CD4-positive, alpha-beta T cell (primary cell): ENCODE measurements around the gene CTXN1. TPM values are rescaled to one million over a fixed set of nuclear protein-coding genes. Genes with fewer than 3 reads are reported as not detected.

Experiments
- ATAC-seq: fragments of 200-7000 bp; cut with Tn5 transposase; one replicate; pipeline ENCODE4 v1.10.0; 2022; ENCODE audit warnings: mild to moderate bottlenecking; ENCODE audit not compliant: poor library complexity
- CTCF ChIA-PET: fragments of 350-600 bp; sonication (Branson Sonifier 250); formaldehyde crosslinking; loops from one replicate; lab custom pipeline; 2021; ENCODE audit warnings: antibody characterized with exemption, inconsistent platforms; lab: Charles Lee
- POLR2A ChIA-PET: fragments of 350-600 bp; sonication (Branson Sonifier 250); formaldehyde crosslinking; loops from one replicate; lab custom pipeline; 2021; ENCODE audit warnings: antibody characterized with exemption, inconsistent platforms; lab: Charles Lee
- DNase-seq, 14 experiments: peaks; one replicate each; pipeline ENCODE4 v3.0.0-alpha.2; 2013 to 2020; ENCODE audit warnings: mixed read lengths in 2 of 14
- H3K27ac ChIP-seq, 2 donors: one replicate each; pipeline versions ENCODE4 v1.5.1 to v1.7.0; 2013; ENCODE audit warnings: low read length in 2 of 2, low read depth in 1 of 2, mild to moderate bottlenecking in 1 of 2
- H3K27me3 ChIP-seq, 2 experiments: 1 replicate in 1 of 2; 2 replicates in 1 of 2; pipeline versions ENCODE4 v1.6.1 to v1.7.0; 2013; ENCODE audit warnings: low read length in 2 of 2, control low read depth in 1 of 2, mild to moderate bottlenecking in 1 of 2, moderate library complexity in 1 of 2; ENCODE audit not compliant: insufficient read depth in 2 of 2, control insufficient read depth in 1 of 2
- H3K36me3 ChIP-seq: one replicate; pipeline ENCODE4 v1.6.1; 2013; ENCODE audit warnings: low read length, control low read depth; ENCODE audit not compliant: insufficient read depth
- H3K4me1 ChIP-seq: one replicate; pipeline ENCODE4 v1.6.1; 2013; ENCODE audit warnings: low read length, control low read depth; ENCODE audit not compliant: insufficient read depth
- H3K4me3 ChIP-seq: one replicate; pipeline ENCODE4 v1.5.1; 2013; ENCODE audit warnings: mild to moderate bottlenecking, low read length, moderate library complexity
- H3K9me3 ChIP-seq, 2 experiments: 1 replicate in 1 of 2; 2 replicates in 1 of 2; pipeline versions ENCODE4 v1.6.1 to v1.7.0; 2013; ENCODE audit warnings: low read length in 2 of 2, mild to moderate bottlenecking in 2 of 2, control low read depth in 1 of 2, moderate library complexity in 1 of 2; ENCODE audit not compliant: control insufficient read depth in 1 of 2, insufficient read depth in 1 of 2
- H3K27ac Mint-ChIP-seq: one replicate; pipeline ENCODE4 v1.8.0; 2020; ENCODE audit warnings: mixed read lengths
- H3K27me3 Mint-ChIP-seq: one replicate; pipeline ENCODE4 v1.8.0; 2021; ENCODE audit warnings: mixed read lengths
- H3K36me3 Mint-ChIP-seq: one replicate; pipeline ENCODE4 v1.8.0; 2021; ENCODE audit warnings: low read depth, mixed read lengths
- H3K4me1 Mint-ChIP-seq: one replicate; pipeline ENCODE4 v1.8.0; 2021; ENCODE audit warnings: low read depth, mixed read lengths
- H3K4me3 Mint-ChIP-seq: one replicate; pipeline ENCODE4 v1.8.0; 2020; ENCODE audit warnings: mild to moderate bottlenecking, mixed read lengths
- H3K9me3 Mint-ChIP-seq: one replicate; pipeline ENCODE4 v1.8.0; 2020; ENCODE audit warnings: mixed read lengths
- intact Hi-C, 2 experiments: fragments of 100-400 bp; cut with DNase I in 1 of 2; cut with micrococcal nuclease in 1 of 2; formaldehyde crosslinking; loops; one replicate each; pipeline versions ENCODE4 v1.15.1 to v1.9.0; 2023 to 2025; cut with DNase I, micrococcal nuclease
- total RNA-seq, 174 experiments: library from RNA in 2 of 174; stranded (reverse) in 2 of 174; gene quantifications; one replicate each; pipeline ENCODE4 v1.2.3 and lab custom pipeline; 2021 to 2026
- TF ChIP-seq, protein P1 (sequence below): fragments of 200-600 bp; IDR thresholded peaks from one replicate; pipeline ENCODE4 v1.8.0; 2022; ENCODE audit warnings: antibody characterized with exemption, mild to moderate bottlenecking

Gene CTXN1
- total RNA-seq, 2 experiments from 2014 or later: not detected

GRCh38 chr19:7877249-7877836 is 48.6 kb downstream of the CTXN1 start:
- no peaks in the 10 kb centered on the region for H3K36me3 Mint-ChIP-seq
- H3K9me3 Mint-ChIP-seq: no peaks in the 10 kb centered on the region
- Histone ChIP-seq H3K4me3 (no peak overlapping the region), H3K27ac (no peak overlapping the region), H3K9me3 (peaks cover 0 to 27% of the 10 kb centered on the region in 2 experiments), H3K27me3 (peaks cover 19 to 21% of the 10 kb centered on the region in 2 experiments), H3K4me1 (peaks cover 21% of the 10 kb centered on the region), H3K36me3 (no peaks in the 10 kb centered on the region)
- H3K4me1 Mint-ChIP-seq: peaks cover 9% of the 10 kb centered on the region
- H3K27me3 Mint-ChIP-seq: peaks cover 20% of the 10 kb centered on the region
- ATAC-seq (no peak), DNase-seq (no peak)
- ChIA-PET POLR2A (interaction anchor here (0.6 kb wide), 1 partner anchor 169 kb away, joined by 3 read pairs; no protein-coding TSS in a partner anchor), CTCF (interaction anchor here (0.7 to 1.5 kb wide), 2 partner anchors 8 kb away, joined by 3 to 6 read pairs; no protein-coding TSS in a partner anchor)
- TF ChIP-seq, protein P1, sequence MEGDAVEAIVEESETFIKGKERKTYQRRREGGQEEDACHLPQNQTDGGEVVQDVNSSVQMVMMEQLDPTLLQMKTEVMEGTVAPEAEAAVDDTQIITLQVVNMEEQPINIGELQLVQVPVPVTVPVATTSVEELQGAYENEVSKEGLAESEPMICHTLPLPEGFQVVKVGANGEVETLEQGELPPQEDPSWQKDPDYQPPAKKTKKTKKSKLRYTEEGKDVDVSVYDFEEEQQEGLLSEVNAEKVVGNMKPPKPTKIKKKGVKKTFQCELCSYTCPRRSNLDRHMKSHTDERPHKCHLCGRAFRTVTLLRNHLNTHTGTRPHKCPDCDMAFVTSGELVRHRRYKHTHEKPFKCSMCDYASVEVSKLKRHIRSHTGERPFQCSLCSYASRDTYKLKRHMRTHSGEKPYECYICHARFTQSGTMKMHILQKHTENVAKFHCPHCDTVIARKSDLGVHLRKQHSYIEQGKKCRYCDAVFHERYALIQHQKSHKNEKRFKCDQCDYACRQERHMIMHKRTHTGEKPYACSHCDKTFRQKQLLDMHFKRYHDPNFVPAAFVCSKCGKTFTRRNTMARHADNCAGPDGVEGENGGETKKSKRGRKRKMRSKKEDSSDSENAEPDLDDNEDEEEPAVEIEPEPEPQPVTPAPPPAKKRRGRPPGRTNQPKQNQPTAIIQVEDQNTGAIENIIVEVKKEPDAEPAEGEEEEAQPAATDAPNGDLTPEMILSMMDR: no peak
- intact Hi-C loops: no loop called here
- H3K27ac Mint-ChIP-seq: no peak overlapping the region
- no peak overlapping the region for H3K4me3 Mint-ChIP-seq

DNA sequence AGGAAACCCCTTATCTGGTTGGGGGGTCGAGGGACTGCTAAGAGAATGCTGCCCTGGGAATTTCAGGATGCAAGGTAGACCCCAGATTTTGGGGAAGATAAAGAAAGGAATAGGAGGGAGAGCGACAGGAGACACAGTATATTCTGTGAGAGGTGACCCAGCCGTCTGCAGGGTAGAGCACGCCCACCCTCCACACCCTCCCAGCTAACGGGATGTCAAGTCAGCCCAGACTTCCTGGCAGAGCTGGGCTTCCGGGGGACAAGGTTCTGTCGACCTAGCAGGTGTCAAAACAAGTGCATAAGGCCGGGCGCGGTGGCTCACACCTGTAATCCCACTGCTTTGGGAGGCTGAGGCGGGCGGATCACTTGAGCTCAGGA is 51.0 kb downstream of the CTXN1 start:
- intact Hi-C loops: no loop called here
- ChIA-PET POLR2A (interaction anchor here (0.6 to 1.2 kb wide), 2 partner anchors 45 to 298 kb away, joined by 3 to 4 read pairs; partner anchors contain the start of gene SNAPC2), CTCF (interaction anchor here (1.4 kb wide), 1 partner anchor 29 kb away, joined by 3 read pairs; the partner anchor contains the start of gene MAP2K7)
- Mint-ChIP-seq H3K9me3 (no peaks in the 10 kb centered on the region), H3K4me3 (peak overlapping the region; percentile 38), H3K36me3 (no peaks in the 10 kb centered on the region), H3K27me3 (peaks cover 34% of the 10 kb centered on the region), H3K4me1 (peaks cover 26% of the 10 kb centered on the region), H3K27ac (no peak overlapping the region)
- Histone ChIP-seq H3K36me3 (no peaks in the 10 kb centered on the region), H3K4me1 (peaks cover 43% of the 10 kb centered on the region), H3K9me3 (peaks cover 0 to 43% of the 10 kb centered on the region in 2 experiments), H3K27ac (no peak overlapping the region), H3K4me3 (peak overlapping the region; percentile 38), H3K27me3 (peaks cover 22 to 27% of the 10 kb centered on the region in 2 experiments)
- DNase-seq (peak in 1 of 14 experiments; percentile 21), ATAC-seq (no peak)
- TF ChIP-seq, protein P1: no peak

Other genes starting within 250 kb of the CTXN1 start
- gene MCEMP1, start 249.0 kb downstream of the CTXN1 start, total RNA-seq: under 1 TPM in 1 of 2 experiments, not detected in 1; 0.38 TPM
- gene TRAPPC5, start 245.3 kb downstream of the CTXN1 start, total RNA-seq: 10 to 100 TPM; 41.3 to 43.4 TPM
- gene FCER2, start 224.0 kb downstream of the CTXN1 start, total RNA-seq: not detected
- not detected for gene CLEC4G, start 194.0 kb downstream of the CTXN1 start, total RNA-seq
- gene CD209, start 178.6 kb downstream of the CTXN1 start, total RNA-seq: not detected
- gene CLEC4M, start 162.9 kb downstream of the CTXN1 start, total RNA-seq: not detected
- 1 to 10 TPM; 5.2 to 6.0 TPM for gene EVI5L, start 95.9 kb downstream of the CTXN1 start, total RNA-seq
- gene PRR36, start 51.7 kb downstream of the CTXN1 start, total RNA-seq: under 1 TPM; 0.25 to 0.30 TPM
- gene LRRC8E, start 37.6 kb downstream of the CTXN1 start, total RNA-seq: not detected
- 10 to 100 TPM; 81.7 to 82.3 TPM for gene MAP2K7, start 22.3 kb downstream of the CTXN1 start, total RNA-seq
- gene TGFBR3L, start 11.3 kb downstream of the CTXN1 start, total RNA-seq: 1 to 10 TPM; 1.1 to 1.2 TPM
- 10 to 100 TPM in 1 of 2 experiments, 1 to 10 TPM in 1; 9.9 to 10.9 TPM for gene SNAPC2, start 5.8 kb downstream of the CTXN1 start, total RNA-seq
- 10 to 100 TPM; 83.9 to 85.0 TPM for gene TIMM44, start 17.5 kb upstream of the CTXN1 start, total RNA-seq
- gene ELAVL1, start 79.5 kb upstream of the CTXN1 start, total RNA-seq: 10 to 100 TPM; 17.1 to 20.8 TPM
- gene CCL25, start 126.6 kb upstream of the CTXN1 start, total RNA-seq: not detected
- not detected for gene FBN3, start 223.5 kb upstream of the CTXN1 start, total RNA-seq